Activated CD8-positive, alpha-beta T cell treated with anti-CD3 and anti-CD28 coated beads for 36 hours (primary cell): ENCODE measurements around the gene SPIN4. TPM values are rescaled to one million over a fixed set of nuclear protein-coding genes. Genes with fewer than 3 reads are reported as not detected.
"Not testable (repeated sequence)": the region's sequence is repeated elsewhere in the genome, so short reads cannot be mapped to it uniquely, and the experiment has no call there.

Experiments used
- ATAC-seq: fragments of 200-7000 bp; cut with Tn5 transposase; one replicate; pipeline ENCODE4 v1.10.0; 2021; ENCODE audit warnings: mild to moderate bottlenecking, moderate library complexity
- CTCF ChIA-PET: fragments of 350-600 bp; sonication (Branson Sonifier 250); formaldehyde crosslinking; loops from one replicate; lab custom pipeline; 2021; ENCODE audit warnings: antibody characterized with exemption; lab: Charles Lee
- POLR2A ChIA-PET: fragments of 350-600 bp; sonication (Branson Sonifier 250); formaldehyde crosslinking; loops from one replicate; lab custom pipeline; 2021; ENCODE audit warnings: antibody characterized with exemption; lab: Charles Lee
- DNase-seq: peaks from one replicate; pipeline ENCODE4 v3.0.0-alpha.2; 2020
- H3K27ac Mint-ChIP-seq: one replicate; pipeline ENCODE4 v1.8.0; 2021; ENCODE audit warnings: mild to moderate bottlenecking, mixed read lengths
- H3K27me3 Mint-ChIP-seq: one replicate; pipeline ENCODE4 v1.8.0; 2021; ENCODE audit warnings: mixed read lengths
- H3K36me3 Mint-ChIP-seq: one replicate; pipeline ENCODE4 v1.8.0; 2021; ENCODE audit warnings: low read depth, mixed read lengths
- H3K4me1 Mint-ChIP-seq: one replicate; pipeline ENCODE4 v1.8.0; 2021; ENCODE audit warnings: low read depth, mixed read lengths
- H3K4me3 Mint-ChIP-seq: one replicate; pipeline ENCODE4 v1.8.0; 2021; ENCODE audit warnings: mild to moderate bottlenecking, moderate library complexity, mixed read lengths
- H3K9me3 Mint-ChIP-seq: one replicate; pipeline ENCODE4 v1.8.0; 2021; ENCODE audit warnings: mixed read lengths
- CTCF ChIP-seq: fragments of 200-600 bp; IDR thresholded peaks from one replicate; pipeline ENCODE4 v1.8.0; 2022; ENCODE audit warnings: antibody characterized with exemption, mild to moderate bottlenecking
- intact Hi-C: fragments of 100-400 bp; cut with micrococcal nuclease; formaldehyde crosslinking; loops from one replicate; pipeline ENCODE4 v1.10.0; 2022
- total RNA-seq, 2 experiments: library from RNA; stranded (reverse); gene quantifications; one replicate each; pipeline ENCODE4 v1.2.3, GENCODE V29; 2021

Gene SPIN4
- total RNA-seq, result 1 to 10 TPM; 5.4 to 5.5 TPM

GRCh38 chrX:63350941-63351616, at the start of gene SPIN4:
TSS of gene SPIN4 (minus strand) at chrX:63351332. CDS start at chrX:63350819, 513 bp downstream.
- H3K4me1 Mint-ChIP-seq, result peaks cover 11% of the 10 kb centered on the region
- H3K36me3 Mint-ChIP-seq, result no peaks in the 10 kb centered on the region
- ChIA-PET POLR2A (no interaction called here), CTCF (interaction anchor here (1.0 kb wide), 2 partner anchors 76 to 101 kb away, joined by 3 read pairs; no protein-coding TSS in a partner anchor)
- no peak for TF ChIP-seq CTCF
- H3K27me3 Mint-ChIP-seq, result no peaks in the 10 kb centered on the region
- H3K4me3 Mint-ChIP-seq, result peak within 1 kb of the TSS; percentile 77
- H3K27ac Mint-ChIP-seq, result peak within 1 kb of the TSS; percentile 80
- no peaks in the 10 kb centered on the region for H3K9me3 Mint-ChIP-seq
- ATAC-seq (peak; percentile 91), DNase-seq (peak; percentile 77)
- intact Hi-C loops, result no loop called here

GRCh38 chrX:63400340-63400739, 49.2 kb upstream of the SPIN4 start:
- H3K4me1 Mint-ChIP-seq, result no peaks in the 10 kb centered on the region
- DNase-seq (no peak), ATAC-seq (no peak)
- H3K9me3 Mint-ChIP-seq, result no peaks in the 10 kb centered on the region
- H3K27ac Mint-ChIP-seq, result no peak overlapping the region
- intact Hi-C loops, result no loop called here
- no peak overlapping the region for H3K4me3 Mint-ChIP-seq
- TF ChIP-seq CTCF, result no peak
- H3K27me3 Mint-ChIP-seq, result no peaks in the 10 kb centered on the region
- no peaks in the 10 kb centered on the region for H3K36me3 Mint-ChIP-seq
- POLR2A ChIA-PET, result no interaction called here
- CTCF ChIA-PET, result no interaction called here

- no peak for DNase-seq
- POLR2A ChIA-PET, result no interaction called here
- Mint-ChIP-seq H3K9me3 (no peaks in the 10 kb centered on the region), H3K4me3 (no peak overlapping the region), H3K27ac (no peak overlapping the region), H3K36me3 (no peaks in the 10 kb centered on the region), H3K27me3 (no peaks in the 10 kb centered on the region), H3K4me1 (no peaks in the 10 kb centered on the region)
- ATAC-seq, result no peak
- intact Hi-C loops, result no loop called here
- CTCF ChIA-PET, result no interaction called here
- TF ChIP-seq CTCF, result no peak
These were observed 43.7 kb upstream of the SPIN4 start for GRCh38 chrX:63394872-63395271.

- POLR2A ChIA-PET, H3K36me3 Mint-ChIP-seq, ATAC-seq, H3K4me1 Mint-ChIP-seq, H3K9me3 Mint-ChIP-seq, DNase-seq, CTCF ChIA-PET, H3K27me3 Mint-ChIP-seq, intact Hi-C loops, H3K27ac Mint-ChIP-seq, H3K4me3 Mint-ChIP-seq: not testable (repeated sequence)
These were observed 42.0 kb upstream of the SPIN4 start for GRCh38 chrX:63393094-63393493.

- intact Hi-C loops, result no loop called here
- ATAC-seq (no peak), DNase-seq (no peak)
- H3K27me3 Mint-ChIP-seq, result no peaks in the 10 kb centered on the region
- no peak overlapping the region for H3K4me3 Mint-ChIP-seq
- no peaks in the 10 kb centered on the region for H3K36me3 Mint-ChIP-seq
- TF ChIP-seq CTCF, result no peak
- ChIA-PET CTCF (no interaction called here), POLR2A (no interaction called here)
- no peaks in the 10 kb centered on the region for H3K9me3 Mint-ChIP-seq
- no peaks in the 10 kb centered on the region for H3K4me1 Mint-ChIP-seq
- H3K27ac Mint-ChIP-seq, result no peak overlapping the region
These were observed 36.3 kb upstream of the SPIN4 start for GRCh38 chrX:63387411-63387810.

- ATAC-seq, H3K4me1 Mint-ChIP-seq, H3K27ac Mint-ChIP-seq, H3K9me3 Mint-ChIP-seq, H3K36me3 Mint-ChIP-seq, H3K27me3 Mint-ChIP-seq, intact Hi-C loops, DNase-seq, CTCF ChIA-PET, POLR2A ChIA-PET, H3K4me3 Mint-ChIP-seq: not testable (repeated sequence)
These were observed 33.1 kb upstream of the SPIN4 start for GRCh38 chrX:63384263-63384662.

- H3K4me1 Mint-ChIP-seq, ATAC-seq, H3K36me3 Mint-ChIP-seq, POLR2A ChIA-PET, CTCF ChIA-PET, H3K27ac Mint-ChIP-seq, intact Hi-C loops, H3K4me3 Mint-ChIP-seq, H3K27me3 Mint-ChIP-seq, DNase-seq, H3K9me3 Mint-ChIP-seq: not testable (repeated sequence)
These were observed 21.9 kb upstream of the SPIN4 start for GRCh38 chrX:63373012-63373411.

- intact Hi-C loops, ATAC-seq, H3K27ac Mint-ChIP-seq, H3K36me3 Mint-ChIP-seq, CTCF ChIA-PET, H3K4me3 Mint-ChIP-seq, H3K4me1 Mint-ChIP-seq, DNase-seq, H3K27me3 Mint-ChIP-seq, POLR2A ChIA-PET, H3K9me3 Mint-ChIP-seq: not testable (repeated sequence)
These were observed 16.6 kb upstream of the SPIN4 start for GRCh38 chrX:63367699-63368098.
